SK-N-MC (cell line): ENCODE data around the gene GPR84.

Source experiments
- EZH2 ChIP-seq: fragments of 200-600 bp; sonication (generic); IDR thresholded peaks from one replicate; pipeline ENCODE4 v1.6.1; 2017; ENCODE audit warnings: antibody characterized with exemption
- FOXP2 ChIP-seq: optimal IDR thresholded peaks from 2 replicates; pipeline ENCODE3; 2011; ENCODE audit warnings: mild to moderate bottlenecking, moderate library complexity; ENCODE audit not compliant: insufficient read depth; ENCODE audit errors: extremely low read length, control extremely low read depth
- POLR2AphosphoS5 ChIP-seq: IDR thresholded peaks from 2 replicates; pipeline ENCODE4 v1.6.1; 2012; ENCODE audit warnings: mild to moderate bottlenecking, low read depth, low read length, borderline replicate concordance

- TF ChIP-seq POLR2AphosphoS5 (no peak), EZH2 (no peak), FOXP2 (no peak)
Measured at GRCh38 chr12:54401119-54401518, 36.8 kb upstream of the GPR84 start.
